GM12873 (cell line): ENCODE data around the gene FAH.
A peak's percentile ranks its signal among the peaks of the same experiment; 100 is the strongest.

Experiments used
- CTCF ChIP-seq: IDR thresholded peaks from 2 replicates; pipeline ENCODE4 v1.5.1; 2012; ENCODE audit warnings: low read depth, mild to moderate bottlenecking, moderate library complexity, low read length, control low read depth; ENCODE audit not compliant: insufficient read depth; ENCODE audit errors: missing control alignments

The FAH gene

DNA sequence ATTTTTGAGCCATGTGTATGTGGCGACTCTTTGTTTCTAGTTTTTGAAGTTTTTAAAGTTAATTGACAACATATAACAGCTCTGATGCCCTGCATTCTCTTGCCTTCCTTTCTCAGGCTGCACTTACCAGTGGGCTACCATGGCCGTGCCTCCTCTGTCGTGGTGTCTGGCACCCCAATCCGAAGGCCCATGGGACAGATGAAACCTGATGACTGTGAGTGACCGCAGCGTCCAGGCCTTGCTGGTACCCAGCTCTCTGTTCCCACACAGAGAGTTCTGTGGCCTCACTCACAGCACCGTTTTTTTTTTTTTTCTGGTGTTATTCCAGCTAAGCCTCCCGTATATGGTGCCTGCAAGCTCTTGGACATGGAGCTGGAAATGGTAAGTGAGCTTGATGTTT is 15.1 kb downstream of the FAH start:
- TF ChIP-seq CTCF = no peak

- TF ChIP-seq CTCF = no peak
Observed at GRCh38 chr15:80168421-80168820, 15.6 kb downstream of the FAH start.

DNA sequence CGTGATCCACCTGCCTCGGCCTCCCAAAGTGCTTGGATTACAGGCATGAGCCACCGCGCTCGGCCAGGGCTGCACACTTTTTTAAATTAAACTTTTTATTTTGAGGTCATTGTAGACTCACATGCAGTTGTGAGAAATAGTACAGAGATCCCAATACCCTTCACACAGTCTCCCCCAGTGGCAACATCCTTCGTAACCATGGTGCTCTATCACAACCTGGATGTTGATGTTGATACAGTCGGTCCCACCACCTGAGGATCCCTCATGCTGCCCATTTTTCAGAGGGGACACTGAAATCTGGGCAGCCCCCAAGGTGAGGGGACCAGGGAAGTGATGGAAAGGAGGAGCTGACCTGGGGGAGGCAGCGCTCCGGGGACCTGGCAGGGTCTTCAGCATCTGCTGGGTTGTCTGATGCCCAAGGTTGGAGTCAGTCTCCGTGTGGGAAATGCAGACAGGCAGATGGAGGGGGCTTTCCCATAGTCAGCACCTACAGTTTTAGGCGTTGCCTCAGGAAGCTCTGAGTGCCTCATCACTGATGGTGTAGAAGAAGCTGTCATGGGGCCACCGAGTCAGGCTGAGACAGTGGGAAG is 17.1 kb downstream of the FAH start:
- no peak for TF ChIP-seq CTCF

- TF ChIP-seq CTCF = no peak
Observed at GRCh38 chr15:80170596-80170995, 17.8 kb downstream of the FAH start.

DNA sequence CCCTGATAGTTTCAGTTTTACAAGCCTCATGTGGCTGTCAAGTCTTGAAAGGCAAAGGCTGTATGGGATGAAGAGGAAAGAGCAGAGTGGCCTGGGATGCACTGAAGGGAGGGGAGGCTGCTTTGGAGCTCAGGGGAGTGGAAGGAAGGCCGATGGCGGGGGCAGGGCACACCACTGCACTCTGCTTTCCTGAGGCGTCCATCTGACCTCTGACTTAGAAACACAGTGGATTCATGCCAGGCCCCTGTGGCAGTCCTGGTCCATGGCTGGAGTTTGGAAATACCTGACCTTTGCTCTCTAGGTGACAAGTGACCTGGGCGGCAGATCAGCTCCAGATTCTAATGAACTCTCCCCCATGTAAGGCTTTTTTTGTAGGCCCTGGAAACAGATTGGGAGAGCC is 19.0 kb downstream of the FAH start:
- no peak for TF ChIP-seq CTCF

GRCh38 chr15:80172401-80172800 is 19.6 kb downstream of the FAH start:
- TF ChIP-seq CTCF = no peak

GRCh38 chr15:80173022-80173759 is 20.4 kb downstream of the FAH start:
- peak; percentile 87 for TF ChIP-seq CTCF
